Mesendoderm (in vitro differentiated cells): ENCODE measurements around the gene AFAP1L1.

Experiments
- DNase-seq: peaks from one replicate; pipeline ENCODE4 v3.0.0; 2013
- H2AK5ac ChIP-seq: 2 replicates; pipeline ENCODE4 v1.6.1; 2013; ENCODE audit warnings: low read length, inconsistent platforms
- H2BK120ac ChIP-seq: 2 replicates; pipeline ENCODE4 v1.6.1; 2013; ENCODE audit warnings: low read depth, mild to moderate bottlenecking, low read length, moderate library complexity, mixed read lengths
- H2BK15ac ChIP-seq: replicated peaks from 2 replicates; pipeline ENCODE4 v1.6.1; 2013; ENCODE audit warnings: low read depth, mild to moderate bottlenecking, moderate library complexity
- H2BK5ac ChIP-seq: 2 replicates; pipeline ENCODE4 v1.6.1; 2013; ENCODE audit warnings: low read length, inconsistent platforms
- H3K18ac ChIP-seq: 2 replicates; pipeline ENCODE4 v1.6.1; 2013; ENCODE audit warnings: mild to moderate bottlenecking, low read length, mixed read lengths
- H3K23ac ChIP-seq: one replicate; pipeline ENCODE4 v1.6.1; 2013; ENCODE audit warnings: low read length
- H3K27ac ChIP-seq: 2 replicates; pipeline ENCODE4 v1.5.1; 2013; ENCODE audit warnings: low read depth, mild to moderate bottlenecking, inconsistent platforms, low read length, moderate library complexity
- H3K27me3 ChIP-seq: 2 replicates; pipeline ENCODE4 v1.6.1; 2013; ENCODE audit warnings: low read length, control low read depth, mild to moderate bottlenecking, inconsistent platforms; ENCODE audit not compliant: insufficient read depth, poor library complexity
- H3K36me3 ChIP-seq: 2 replicates; pipeline ENCODE4 v1.6.1; 2013; ENCODE audit warnings: low read length, inconsistent platforms; ENCODE audit not compliant: control insufficient read depth, insufficient read depth
- H3K4ac ChIP-seq: one replicate; pipeline ENCODE4 v1.6.1; 2013; ENCODE audit warnings: low read depth, mild to moderate bottlenecking, low read length, moderate library complexity
- H3K4me1 ChIP-seq: 2 replicates; pipeline ENCODE4 v1.6.1; 2013; ENCODE audit warnings: low read depth, low read length, inconsistent platforms; ENCODE audit not compliant: control insufficient read depth
- H3K4me2 ChIP-seq: 2 replicates; pipeline ENCODE4 v1.6.1; 2013; ENCODE audit warnings: low read length
- H3K4me3 ChIP-seq: 2 replicates; pipeline ENCODE4 v1.5.1; 2013; ENCODE audit warnings: mild to moderate bottlenecking, low read length
- H3K56ac ChIP-seq: one replicate; pipeline ENCODE4 v1.6.1; 2013; ENCODE audit warnings: low read length
- H3K79me1 ChIP-seq: 2 replicates; pipeline ENCODE4 v1.6.1; 2013; ENCODE audit warnings: low read length, inconsistent platforms
- H3K79me2 ChIP-seq: 2 replicates; pipeline ENCODE4 v1.6.1; 2013; ENCODE audit warnings: mild to moderate bottlenecking, low read length; ENCODE audit not compliant: control insufficient read depth, insufficient read depth
- H3K9ac ChIP-seq: 2 replicates; pipeline ENCODE4 v1.6.1; 2013; ENCODE audit warnings: low read length, inconsistent platforms
- H4K5ac ChIP-seq: one replicate; pipeline ENCODE4 v1.6.1; 2013; ENCODE audit warnings: low read length
- H4K8ac ChIP-seq: one replicate; pipeline ENCODE4 v1.6.1; 2013; ENCODE audit warnings: low read depth, mild to moderate bottlenecking, control low read depth, low read length, moderate library complexity
- WGBS: extraction: QIAGEN DNeasy Blood & Tissue Kit; methylation state at CpG from one replicate; pipeline ENCODE4 v1.1.7; 2013; ENCODE audit warnings: low lambda C conversion rate, missing lambda C conversion rate; ENCODE audit not compliant: insufficient coverage; ENCODE audit errors: extremely low coverage; 5-methylcytosine and 5-hydroxymethylcytosine counted together

AFAP1L1 gene

GRCh38 chr5:149364719-149365118, 93.1 kb downstream of the AFAP1L1 start:
- H2BK5ac ChIP-seq = no peak overlapping the region
- DNase-seq = no peak
- H3K27me3 ChIP-seq = no peaks in the 10 kb centered on the region
- H3K4me1 ChIP-seq = no peaks in the 10 kb centered on the region
- no peak overlapping the region for H3K4ac ChIP-seq
- H3K36me3 ChIP-seq = no peaks in the 10 kb centered on the region
- H2BK120ac ChIP-seq = no peak overlapping the region
- H3K79me1 ChIP-seq = no peaks in the 10 kb centered on the region
- no peaks in the 10 kb centered on the region for H3K79me2 ChIP-seq
- no peak overlapping the region for H3K27ac ChIP-seq
- H3K4me3 ChIP-seq = no peak overlapping the region
- no peak overlapping the region for H3K18ac ChIP-seq
- H3K9ac ChIP-seq = no peak overlapping the region
- no peak overlapping the region for H3K4me2 ChIP-seq
- H2AK5ac ChIP-seq = no peak overlapping the region
- no peak overlapping the region for H2BK15ac ChIP-seq
- no peak overlapping the region for H3K56ac ChIP-seq
- H3K23ac ChIP-seq = no peak overlapping the region
- WGBS = no CpG with 5 or more reads among the region's 2 CpGs
- no peak overlapping the region for H4K8ac ChIP-seq
- H4K5ac ChIP-seq = no peak overlapping the region

GRCh38 chr5:149365418-149365817, 93.8 kb downstream of the AFAP1L1 start:
- Histone ChIP-seq H3K18ac (no peak overlapping the region), H3K4me3 (no peak overlapping the region), H3K79me2 (no peaks in the 10 kb centered on the region), H3K36me3 (no peaks in the 10 kb centered on the region), H4K8ac (no peak overlapping the region), H2BK15ac (no peak overlapping the region), H3K23ac (no peak overlapping the region), H2BK120ac (no peak overlapping the region), H3K4me2 (no peak overlapping the region), H4K5ac (no peak overlapping the region), H3K9ac (no peak overlapping the region), H2AK5ac (no peak overlapping the region), H2BK5ac (no peak overlapping the region), H3K79me1 (no peaks in the 10 kb centered on the region), H3K4me1 (no peaks in the 10 kb centered on the region), H3K4ac (no peak overlapping the region), H3K27ac (no peak overlapping the region), H3K56ac (no peak overlapping the region), H3K27me3 (no peaks in the 10 kb centered on the region)
- DNase-seq = no peak
- WGBS = no CpG with 5 or more reads among the region's 6 CpGs

GRCh38 chr5:149366169-149366729, 94.6 kb downstream of the AFAP1L1 start:
- no peak for DNase-seq
- WGBS = no CpG with 5 or more reads among the region's 1 CpG

GRCh38 chr5:149367249-149367971, 95.8 kb downstream of the AFAP1L1 start:
- Histone ChIP-seq H4K5ac (no peak overlapping the region), H3K79me2 (no peaks in the 10 kb centered on the region), H2BK120ac (no peak overlapping the region), H2BK5ac (no peak overlapping the region), H3K4me2 (no peak overlapping the region), H3K4me1 (no peaks in the 10 kb centered on the region), H3K4me3 (no peak overlapping the region), H3K18ac (no peak overlapping the region), H3K23ac (no peak overlapping the region), H3K4ac (no peak overlapping the region), H3K56ac (peak overlapping the region; percentile 52), H3K36me3 (no peaks in the 10 kb centered on the region), H4K8ac (no peak overlapping the region), H3K27ac (no peak overlapping the region), H2AK5ac (no peak overlapping the region), H3K9ac (peak overlapping the region; percentile 19), H2BK15ac (no peak overlapping the region), H3K27me3 (no peaks in the 10 kb centered on the region), H3K79me1 (no peaks in the 10 kb centered on the region)
- peak; percentile 94 for DNase-seq
- WGBS = no CpG with 5 or more reads among the region's 14 CpGs

More at GRCh38 chr5:149366169-149366729, 94.6 kb downstream of the AFAP1L1 start:
- H3K4me3 ChIP-seq = no peak overlapping the region
- H3K56ac ChIP-seq = no peak overlapping the region
- H3K9ac ChIP-seq = no peak overlapping the region
- no peak overlapping the region for H2AK5ac ChIP-seq
- H2BK5ac ChIP-seq = no peak overlapping the region
- H3K18ac ChIP-seq = no peak overlapping the region
- H3K27me3 ChIP-seq = no peaks in the 10 kb centered on the region
- H3K27ac ChIP-seq = no peak overlapping the region
- H3K36me3 ChIP-seq = no peaks in the 10 kb centered on the region
- H2BK15ac ChIP-seq = no peak overlapping the region
- no peaks in the 10 kb centered on the region for H3K4me1 ChIP-seq
- no peak overlapping the region for H3K4ac ChIP-seq
- H4K8ac ChIP-seq = no peak overlapping the region
- H3K79me1 ChIP-seq = no peaks in the 10 kb centered on the region
- no peak overlapping the region for H3K4me2 ChIP-seq
- no peak overlapping the region for H2BK120ac ChIP-seq
- H4K5ac ChIP-seq = no peak overlapping the region
- no peaks in the 10 kb centered on the region for H3K79me2 ChIP-seq
- no peak overlapping the region for H3K23ac ChIP-seq

GRCh38 chr5:149367972-149368645, 96.5 kb downstream of the AFAP1L1 start:
- Histone ChIP-seq H3K27ac (no peak overlapping the region), H3K4me1 (no peaks in the 10 kb centered on the region), H3K27me3 (no peaks in the 10 kb centered on the region), H3K79me2 (no peaks in the 10 kb centered on the region), H3K4me2 (no peak overlapping the region), H2BK120ac (no peak overlapping the region), H4K5ac (no peak overlapping the region), H3K56ac (peak overlapping the region; percentile 52), H2BK5ac (no peak overlapping the region), H3K4me3 (no peak overlapping the region), H3K79me1 (no peaks in the 10 kb centered on the region), H4K8ac (no peak overlapping the region), H2AK5ac (no peak overlapping the region), H3K4ac (no peak overlapping the region), H3K9ac (no peak overlapping the region), H3K18ac (no peak overlapping the region), H3K36me3 (no peaks in the 10 kb centered on the region), H2BK15ac (no peak overlapping the region), H3K23ac (no peak overlapping the region)
- DNase-seq = no peak
- WGBS = no CpG with 5 or more reads among the region's 22 CpGs
